HG02973 (cell line): Measurements from ENCODE around the gene CMIP.
"Not testable (repeated sequence)": the region's sequence is repeated elsewhere in the genome, so short reads cannot be mapped to it uniquely, and the experiment has no call there.

Experiments
- ATAC-seq: cut with Tn5 transposase; IDR thresholded peaks from one replicate; pipeline ENCODE4 v1.9.1; 2021; ENCODE audit warnings: moderate library complexity; ENCODE audit not compliant: unreplicated experiment

Gene CMIP

DNA sequence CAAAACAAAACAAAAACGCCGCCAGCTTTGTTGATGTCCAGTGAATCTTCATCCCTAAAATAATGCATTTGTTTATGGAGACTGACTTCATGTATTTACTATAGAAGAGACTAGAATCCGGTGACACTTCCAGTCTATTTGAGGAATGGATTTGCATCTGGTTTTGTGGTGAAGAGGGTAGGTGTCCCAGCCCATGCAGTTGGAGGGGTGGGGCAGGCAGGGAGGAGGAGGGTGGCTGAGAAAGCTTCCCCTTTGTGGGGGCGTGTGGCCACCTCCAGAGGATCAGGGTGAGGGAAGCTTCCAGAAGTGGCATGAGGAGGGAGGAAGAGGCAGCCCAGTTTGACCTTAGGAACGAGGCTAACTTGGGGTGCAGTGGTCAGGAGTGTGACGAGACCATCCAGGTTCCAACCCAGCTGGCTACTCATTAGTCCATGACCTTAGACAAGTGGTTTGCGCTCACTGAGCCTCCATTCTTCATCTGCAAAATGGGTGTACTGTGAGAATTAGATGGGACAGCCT, 69.5 kb downstream of the CMIP start:
- no peak for ATAC-seq

- ATAC-seq = no peak
Observed at GRCh38 chr16:81514568-81515258, 70.1 kb downstream of the CMIP start.

DNA sequence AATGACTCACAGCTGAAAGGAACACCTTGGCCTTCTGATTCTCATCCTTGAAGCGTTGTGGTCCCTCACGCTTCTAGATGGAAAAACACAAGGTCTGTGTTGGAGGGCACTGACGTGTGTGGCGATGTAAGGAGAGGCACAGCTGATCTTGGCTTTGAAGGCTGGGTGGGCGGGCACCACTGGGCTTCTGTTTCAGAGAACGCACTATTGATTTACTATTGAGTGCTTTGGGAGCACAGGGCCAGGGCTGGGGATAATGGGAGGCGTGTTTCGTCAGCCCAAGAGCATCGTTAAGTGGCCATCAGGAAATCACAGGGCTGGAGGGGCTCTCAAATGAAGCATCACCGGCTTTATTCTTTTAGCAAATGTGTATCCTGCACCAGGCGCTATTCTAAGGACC, 70.7 kb downstream of the CMIP start:
- no peak for ATAC-seq

- no peak for ATAC-seq
Observed at GRCh38 chr16:81515721-81516120, 71.1 kb downstream of the CMIP start.

- no peak for ATAC-seq
Observed at GRCh38 chr16:81516478-81517149, 72.0 kb downstream of the CMIP start.

DNA sequence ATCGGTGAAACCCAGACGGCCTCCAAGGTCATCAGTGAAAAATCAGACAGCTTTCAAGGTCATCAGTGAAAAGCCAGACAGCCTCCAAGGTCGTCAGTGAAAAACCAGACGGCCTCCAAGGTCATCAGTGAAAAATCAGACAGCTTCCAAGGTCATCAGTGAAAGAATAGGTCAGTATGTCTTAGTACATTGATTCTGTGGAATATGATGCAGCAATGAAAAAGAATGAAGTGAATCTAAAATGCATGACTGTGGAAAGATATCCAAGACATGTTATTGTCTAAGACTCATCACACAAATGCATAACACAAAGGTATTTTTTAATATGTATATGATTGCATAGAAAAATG, 72.5 kb downstream of the CMIP start:
- ATAC-seq = no peak

DNA sequence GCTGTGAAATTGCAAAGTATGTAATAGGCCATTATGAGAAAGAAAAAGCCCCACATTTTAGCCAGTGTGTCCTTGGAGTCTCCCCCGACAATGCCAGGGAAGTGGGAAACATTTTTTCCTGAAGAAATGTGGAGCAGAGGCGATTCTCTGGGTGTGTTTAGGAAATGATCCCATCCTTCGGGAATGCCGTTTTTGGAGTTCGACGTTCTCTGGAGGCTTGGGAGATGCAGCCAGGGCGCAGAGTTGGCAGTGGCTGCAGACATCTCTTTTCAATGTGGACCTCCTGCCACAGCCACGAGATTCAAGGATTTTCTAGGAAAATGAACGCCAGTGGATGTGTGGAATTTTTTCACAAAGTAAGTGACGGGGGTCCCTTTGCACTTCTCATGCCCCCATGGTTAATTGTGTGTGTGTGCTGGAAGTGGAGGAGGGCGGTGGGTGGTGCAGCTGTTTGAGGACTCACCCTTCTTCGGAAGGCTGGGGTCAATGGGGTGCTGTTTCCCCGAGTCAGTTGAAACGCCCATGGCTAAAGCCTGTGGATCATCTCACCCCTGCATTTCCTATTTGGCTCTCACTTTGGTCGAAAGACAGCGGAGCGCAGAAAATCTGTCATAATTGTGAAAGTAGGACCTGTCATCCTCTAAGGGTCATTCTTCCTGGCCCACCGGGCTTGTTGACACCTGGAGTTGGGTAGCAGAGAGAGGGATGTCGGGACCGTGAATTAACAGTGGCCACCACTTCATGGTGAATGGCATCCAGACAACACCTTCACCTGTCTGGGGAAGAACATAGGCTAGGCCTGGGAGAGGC, 73.2 kb downstream of the CMIP start:
- ATAC-seq = no peak

GRCh38 chr16:81518439-81518757, 73.8 kb downstream of the CMIP start:
- ATAC-seq = no peak

- ATAC-seq = no peak
Observed at GRCh38 chr16:81519301-81520150, 74.9 kb downstream of the CMIP start.

GRCh38 chr16:81520151-81520470, 75.5 kb downstream of the CMIP start:
- no peak for ATAC-seq

GRCh38 chr16:81520560-81521135, 76.0 kb downstream of the CMIP start:
- ATAC-seq = no peak

GRCh38 chr16:81521141-81521626, 76.6 kb downstream of the CMIP start:
- peak; percentile 74 for ATAC-seq

- no peak for ATAC-seq
Observed at GRCh38 chr16:81522108-81522701, 77.6 kb downstream of the CMIP start.

DNA sequence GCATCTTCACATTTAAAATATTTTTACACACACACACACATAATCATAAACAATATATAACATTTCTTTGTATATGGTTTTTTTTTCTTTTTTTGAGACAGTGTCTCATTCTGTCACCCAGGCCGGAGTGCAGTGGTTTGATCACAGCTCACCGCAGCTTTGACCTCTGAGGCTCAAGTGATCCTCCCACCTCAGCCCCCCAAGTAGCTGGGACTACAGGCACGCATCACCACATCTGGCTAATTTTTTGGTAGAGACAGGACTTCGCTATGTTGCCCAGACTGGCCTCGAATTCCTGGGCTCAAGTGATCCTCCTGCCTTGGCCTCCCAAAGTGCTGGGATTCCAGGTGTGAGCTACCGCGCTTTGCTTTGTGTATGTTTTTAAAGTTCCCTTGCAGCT, 78.2 kb downstream of the CMIP start:
- ATAC-seq = not testable (repeated sequence)

DNA sequence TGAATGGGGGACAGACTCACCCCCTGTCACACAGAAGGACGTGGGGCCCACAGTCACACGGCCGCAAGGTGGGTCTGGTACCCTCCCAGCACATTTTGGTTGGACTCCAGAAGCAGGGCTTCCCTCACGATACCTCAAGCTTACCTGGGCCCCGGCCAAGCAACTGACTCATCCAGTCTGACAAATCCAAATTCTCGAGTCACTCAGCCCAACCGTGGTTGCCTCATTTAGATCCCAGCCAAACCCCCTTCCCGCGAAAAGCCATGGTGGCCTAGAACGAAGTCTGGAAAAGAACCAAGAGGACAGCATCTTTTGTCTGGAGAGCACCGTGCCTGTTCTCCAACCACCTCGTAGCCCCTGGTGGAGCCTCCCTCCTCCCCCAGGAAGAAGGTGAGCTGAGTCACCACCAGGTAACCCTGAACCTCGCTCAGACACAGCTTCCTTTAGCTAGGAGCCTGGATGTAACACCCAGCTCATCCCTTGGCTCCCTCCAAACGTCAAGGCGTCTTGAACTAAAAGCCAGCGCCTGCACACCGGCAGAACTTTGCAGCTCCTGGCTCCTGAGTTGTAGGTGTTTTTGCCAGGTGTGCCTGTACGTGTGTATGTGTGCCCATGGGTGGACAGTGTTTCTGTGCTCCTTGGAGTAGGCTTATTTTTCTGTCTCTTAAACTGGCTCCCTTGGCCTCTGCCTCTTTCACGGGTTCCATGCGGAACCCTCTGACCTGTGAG, 78.9 kb downstream of the CMIP start:
- no peak for ATAC-seq

DNA sequence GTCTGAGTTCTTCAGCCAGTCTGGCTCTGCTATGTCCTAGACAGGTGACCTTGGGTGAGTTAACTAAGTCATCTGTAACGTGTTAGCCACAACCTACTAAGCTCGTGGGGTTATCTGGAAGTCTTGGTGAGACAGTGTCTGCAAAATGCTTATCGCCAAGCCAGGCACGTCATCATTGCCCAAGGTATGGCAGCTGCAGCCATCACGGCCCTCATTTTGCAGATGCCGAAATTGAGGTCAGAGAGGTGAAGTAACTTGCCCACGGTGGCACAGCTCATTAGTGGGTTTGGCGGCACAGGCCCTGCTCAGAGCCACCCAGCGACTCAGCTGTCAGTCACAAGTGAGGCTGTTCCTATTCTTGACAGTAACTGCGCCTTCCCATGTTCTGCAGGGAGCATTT, 79.8 kb downstream of the CMIP start:
- ATAC-seq = no peak

GRCh38 chr16:81524885-81525284, 80.3 kb downstream of the CMIP start:
- ATAC-seq = not testable (repeated sequence)

DNA sequence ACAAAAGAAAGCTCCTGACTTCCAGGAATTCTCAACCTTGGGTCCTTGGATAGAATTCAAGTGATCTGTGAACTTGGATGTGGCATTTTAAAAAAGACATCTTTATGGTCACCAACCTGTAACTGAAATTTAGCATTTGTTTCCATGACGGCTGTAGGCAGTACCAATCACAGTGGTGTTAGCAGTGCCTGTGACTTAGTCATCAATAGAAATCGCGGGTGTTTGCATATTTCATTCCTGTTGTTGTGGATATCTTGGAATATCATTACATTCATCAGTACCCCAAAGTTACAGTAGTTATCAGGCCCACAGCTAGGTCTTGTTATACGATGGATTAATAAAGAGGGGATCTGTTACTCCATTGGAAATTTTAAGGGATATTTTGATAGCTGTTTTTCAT, 81.6 kb downstream of the CMIP start:
- ATAC-seq = no peak

GRCh38 chr16:81526935-81527334, 82.3 kb downstream of the CMIP start:
- no peak for ATAC-seq
